ENCODE measurements around the gene MAST1.
"Not testable (repeated sequence)": the region's sequence is repeated elsewhere in the genome, so short reads cannot be mapped to it uniquely, and the experiment has no call there.

Gene MAST1

DNA sequence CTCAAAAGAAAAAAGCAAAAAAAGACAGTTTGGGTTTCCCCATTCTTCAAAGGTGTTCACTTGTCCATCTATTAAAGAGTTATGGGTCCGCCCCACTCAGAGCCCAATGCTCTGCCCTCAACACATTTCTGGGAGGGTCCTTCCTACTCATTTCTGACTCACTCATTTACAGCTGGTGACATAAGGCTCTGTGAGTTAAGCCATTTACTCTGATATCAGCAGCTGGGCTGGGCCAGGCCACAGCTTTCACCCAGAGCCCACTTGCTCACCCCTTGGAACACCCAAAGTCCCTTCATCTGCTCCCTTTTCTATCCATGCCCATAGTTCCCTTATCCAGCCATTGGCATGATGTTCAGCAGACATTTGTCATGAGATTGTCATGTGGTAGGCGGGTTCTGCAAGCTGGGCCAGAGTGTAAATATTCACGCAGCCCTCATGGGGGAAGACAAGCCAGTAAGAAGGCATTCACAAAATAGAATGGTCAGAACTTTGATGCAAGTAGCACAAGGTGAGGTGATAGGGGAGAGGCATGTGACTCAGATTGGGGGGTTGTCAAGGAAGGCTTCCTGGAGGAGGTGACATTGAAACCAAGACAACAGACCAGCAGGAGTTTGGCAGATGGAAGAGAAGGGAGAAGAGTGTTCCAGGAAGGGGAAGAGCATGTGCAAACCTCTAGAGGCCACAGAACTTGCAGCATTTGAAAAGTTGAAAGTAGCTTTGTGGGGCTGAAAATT, 5.9 kb downstream of the MAST1 start:
- DNase-seq: no peak
- Histone ChIP-seq H3K4me3 (ENCODE audit: low read depth, low read length) (no peak overlapping the region), H3K9me3 (no peaks in the 10 kb centered on the region), H3K27me3 (no peaks in the 10 kb centered on the region), H3K36me3 (peaks cover 22% of the 10 kb centered on the region), H3K4me1 (peaks cover 21% of the 10 kb centered on the region)
- TF ChIP-seq, protein P1, sequence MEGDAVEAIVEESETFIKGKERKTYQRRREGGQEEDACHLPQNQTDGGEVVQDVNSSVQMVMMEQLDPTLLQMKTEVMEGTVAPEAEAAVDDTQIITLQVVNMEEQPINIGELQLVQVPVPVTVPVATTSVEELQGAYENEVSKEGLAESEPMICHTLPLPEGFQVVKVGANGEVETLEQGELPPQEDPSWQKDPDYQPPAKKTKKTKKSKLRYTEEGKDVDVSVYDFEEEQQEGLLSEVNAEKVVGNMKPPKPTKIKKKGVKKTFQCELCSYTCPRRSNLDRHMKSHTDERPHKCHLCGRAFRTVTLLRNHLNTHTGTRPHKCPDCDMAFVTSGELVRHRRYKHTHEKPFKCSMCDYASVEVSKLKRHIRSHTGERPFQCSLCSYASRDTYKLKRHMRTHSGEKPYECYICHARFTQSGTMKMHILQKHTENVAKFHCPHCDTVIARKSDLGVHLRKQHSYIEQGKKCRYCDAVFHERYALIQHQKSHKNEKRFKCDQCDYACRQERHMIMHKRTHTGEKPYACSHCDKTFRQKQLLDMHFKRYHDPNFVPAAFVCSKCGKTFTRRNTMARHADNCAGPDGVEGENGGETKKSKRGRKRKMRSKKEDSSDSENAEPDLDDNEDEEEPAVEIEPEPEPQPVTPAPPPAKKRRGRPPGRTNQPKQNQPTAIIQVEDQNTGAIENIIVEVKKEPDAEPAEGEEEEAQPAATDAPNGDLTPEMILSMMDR (IDR thresholded peaks at IDR 0.05; ENCODE audit: low read depth, low read length): no peak

- H3K27me3 ChIP-seq; DNase-seq; H3K4me1 ChIP-seq; H3K4me3 ChIP-seq (ENCODE audit: low read depth, low read length); H3K9me3 ChIP-seq: not testable (repeated sequence)
- peaks cover 27% of the 10 kb centered on the region for H3K36me3 ChIP-seq
These were observed 8.3 kb downstream of the MAST1 start for GRCh38 chr19:12846613-12847012.

DNA sequence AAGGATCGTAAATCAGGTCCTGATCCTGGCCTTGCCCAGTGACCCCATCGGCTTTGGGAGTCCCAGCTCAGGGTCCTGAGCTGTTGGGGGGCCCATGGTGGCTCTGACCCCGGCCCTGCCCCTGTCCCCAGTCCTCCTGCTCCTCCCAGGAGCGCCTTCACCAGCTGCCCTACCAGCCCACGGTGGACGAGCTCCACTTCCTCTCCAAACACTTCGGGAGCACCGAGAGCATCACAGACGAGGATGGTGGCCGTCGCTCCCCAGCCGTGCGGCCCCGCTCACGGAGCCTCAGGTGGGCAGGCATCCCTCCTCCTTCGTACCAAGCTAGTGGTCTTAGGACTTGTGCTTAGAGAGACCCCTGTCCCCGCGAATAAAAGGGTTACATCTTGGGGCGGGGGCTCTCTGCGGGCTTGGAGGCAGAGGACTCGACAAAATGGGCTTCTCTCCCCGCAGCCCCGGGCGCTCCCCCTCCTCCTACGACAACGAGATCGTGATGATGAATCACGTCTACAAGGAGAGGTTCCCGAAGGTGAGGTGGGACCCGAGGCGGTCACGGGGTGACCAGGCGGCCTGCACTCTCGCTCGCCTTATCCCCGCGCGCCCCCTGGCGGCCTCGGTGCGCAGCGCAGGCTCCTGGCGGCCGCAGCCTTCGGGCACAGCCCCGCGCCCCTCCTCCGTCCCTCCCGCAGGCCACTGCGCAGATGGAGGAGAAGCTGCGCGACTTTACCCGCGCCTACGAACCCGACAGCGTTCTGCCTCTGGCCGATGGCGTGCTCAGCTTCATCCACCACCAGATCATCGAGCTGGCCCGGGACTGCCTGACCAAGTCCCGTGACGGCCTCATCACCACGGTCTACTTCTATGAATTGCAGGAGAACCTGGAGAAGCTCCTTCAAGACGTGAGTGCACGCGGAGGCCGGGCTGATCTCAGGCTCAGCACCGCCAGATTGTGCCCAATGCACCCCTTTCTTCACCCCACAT, 9.1 kb downstream of the MAST1 start:
- H3K27me3 ChIP-seq: no peaks in the 10 kb centered on the region
- H3K9me3 ChIP-seq: no peaks in the 10 kb centered on the region
- H3K36me3 ChIP-seq: peaks cover 34% of the 10 kb centered on the region
- peak overlapping the region; percentile 43 for H3K4me3 ChIP-seq (ENCODE audit: low read depth, low read length)
- peak; percentile 92 for DNase-seq
- TF ChIP-seq, protein P1 (IDR thresholded peaks at IDR 0.05; ENCODE audit: low read depth, low read length): peak; percentile 91
- peaks cover 5% of the 10 kb centered on the region; the same call in 1 of the 2 replicates for H3K4me1 ChIP-seq

GRCh38 chr19:12856653-12857052, 18.3 kb downstream of the MAST1 start:
- no peak for DNase-seq
- no peak overlapping the region for H3K4me3 ChIP-seq (ENCODE audit: low read depth, low read length)
- H3K27me3 ChIP-seq: no peaks in the 10 kb centered on the region
- TF ChIP-seq, protein P1 (IDR thresholded peaks at IDR 0.05; ENCODE audit: low read depth, low read length): no peak
- H3K36me3 ChIP-seq: peaks cover 29% of the 10 kb centered on the region
- no peaks in the 10 kb centered on the region for H3K9me3 ChIP-seq
- no peaks in the 10 kb centered on the region for H3K4me1 ChIP-seq

DNA sequence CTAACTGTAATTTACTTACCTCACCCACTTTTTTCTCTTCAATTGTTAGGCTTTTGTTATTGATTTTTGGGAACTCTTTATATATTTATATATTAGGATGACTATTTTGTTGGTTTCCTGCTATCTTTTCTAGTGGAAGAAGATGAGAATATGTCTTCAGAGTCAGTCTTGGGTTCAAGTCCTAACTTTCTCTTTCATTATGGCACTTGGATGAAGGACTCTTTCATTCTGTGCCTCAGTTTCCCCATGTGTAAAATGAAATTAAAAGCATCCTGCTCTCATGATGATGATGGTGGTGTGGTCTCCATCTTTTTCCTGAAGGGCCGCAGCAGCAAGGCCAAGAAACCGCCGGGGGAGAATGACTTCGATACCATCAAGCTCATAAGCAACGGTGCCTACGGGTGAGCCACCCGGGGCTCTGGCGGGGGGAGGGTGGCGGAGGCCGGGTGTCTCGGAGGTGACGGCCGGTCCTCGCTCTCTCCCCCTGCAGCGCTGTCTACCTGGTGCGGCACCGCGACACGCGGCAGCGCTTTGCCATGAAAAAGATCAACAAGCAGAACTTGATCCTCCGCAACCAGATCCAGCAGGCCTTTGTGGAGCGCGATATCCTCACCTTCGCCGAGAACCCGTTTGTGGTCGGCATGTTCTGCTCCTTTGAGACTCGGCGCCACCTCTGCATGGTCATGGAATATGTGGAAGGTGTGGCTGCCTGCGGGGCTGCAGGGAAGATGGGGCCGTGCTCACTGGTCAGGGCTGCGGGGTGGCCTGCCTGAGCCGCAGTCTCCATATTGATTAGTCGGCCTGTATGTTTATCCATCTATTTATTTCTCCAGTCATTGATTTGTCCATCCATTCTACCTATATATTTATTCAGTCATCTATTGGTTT, 20.0 kb downstream of the MAST1 start:
- no peaks in the 10 kb centered on the region for H3K27me3 ChIP-seq
- no peaks in the 10 kb centered on the region for H3K4me1 ChIP-seq
- peaks cover 19% of the 10 kb centered on the region for H3K36me3 ChIP-seq
- no peak for DNase-seq
- TF ChIP-seq, protein P1 (IDR thresholded peaks at IDR 0.05; ENCODE audit: low read depth, low read length): no peak
- no peaks in the 10 kb centered on the region for H3K9me3 ChIP-seq
- H3K4me3 ChIP-seq (ENCODE audit: low read depth, low read length): no peak overlapping the region

GRCh38 chr19:12859546-12859945, 21.2 kb downstream of the MAST1 start:
- TF ChIP-seq, protein P1 (IDR thresholded peaks at IDR 0.05; ENCODE audit: low read depth, low read length): no peak
- no peak for DNase-seq
- Histone ChIP-seq H3K9me3 (no peaks in the 10 kb centered on the region), H3K27me3 (no peaks in the 10 kb centered on the region), H3K4me3 (ENCODE audit: low read depth, low read length) (no peak overlapping the region), H3K36me3 (peaks cover 12% of the 10 kb centered on the region), H3K4me1 (no peaks in the 10 kb centered on the region)

Data from BE2C (cell line).